Measurements from ENCODE around the gene FASN.
A peak's percentile ranks its signal among the peaks of the same experiment; 100 is the strongest.

Gene FASN

GRCh38 chr17:82117139-82118090, 19.4 kb upstream of the FASN start:
- no peak for DNase-seq

GRCh38 chr17:82116246-82116645, 18.2 kb upstream of the FASN start:
- DNase-seq = no peak

GRCh38 chr17:82114872-82115271, 16.8 kb upstream of the FASN start:
- DNase-seq = no peak

- no peak for DNase-seq
Measured at GRCh38 chr17:82114447-82114846, 16.4 kb upstream of the FASN start.

DNA sequence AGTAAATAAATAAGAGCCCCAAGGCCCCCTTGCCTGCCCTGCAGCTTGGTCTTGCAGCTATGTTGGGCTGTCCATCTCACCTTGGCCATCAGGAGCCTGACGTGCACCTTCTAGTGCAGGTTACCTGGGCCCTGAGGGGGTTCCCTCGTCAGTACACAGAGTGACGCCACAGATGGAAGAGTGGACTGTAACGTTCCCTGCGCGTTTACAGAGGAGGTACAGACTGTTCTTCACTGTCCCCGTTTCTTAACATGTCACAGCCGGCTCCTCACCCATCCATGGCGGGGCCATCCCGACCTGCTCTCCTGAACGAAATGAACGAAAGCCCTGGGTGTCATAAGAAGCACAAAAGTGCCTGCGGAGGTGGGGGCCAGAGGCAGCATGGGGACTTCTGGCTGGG, 15.9 kb upstream of the FASN start:
- DNase-seq = no peak

DNA sequence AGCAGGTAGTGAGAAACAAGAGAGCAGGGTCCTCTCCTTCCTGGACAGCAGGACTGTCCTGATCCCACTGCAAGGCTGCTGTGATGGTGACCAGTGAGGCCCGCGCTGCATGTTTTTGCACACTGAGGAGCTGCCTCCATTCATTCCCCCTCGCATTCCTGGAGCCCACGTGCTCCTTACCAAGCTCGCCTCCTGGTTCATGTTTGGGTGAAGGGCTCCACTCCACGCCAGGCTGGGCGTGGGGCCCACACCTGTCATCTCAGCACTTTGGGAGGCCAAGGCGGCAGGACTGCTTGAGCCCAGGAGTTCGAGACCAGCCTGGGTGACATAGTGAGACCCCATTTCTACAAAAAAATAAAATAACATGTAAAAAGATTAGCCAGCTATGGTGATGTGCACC, 15.4 kb upstream of the FASN start:
- no peak for DNase-seq

DNA sequence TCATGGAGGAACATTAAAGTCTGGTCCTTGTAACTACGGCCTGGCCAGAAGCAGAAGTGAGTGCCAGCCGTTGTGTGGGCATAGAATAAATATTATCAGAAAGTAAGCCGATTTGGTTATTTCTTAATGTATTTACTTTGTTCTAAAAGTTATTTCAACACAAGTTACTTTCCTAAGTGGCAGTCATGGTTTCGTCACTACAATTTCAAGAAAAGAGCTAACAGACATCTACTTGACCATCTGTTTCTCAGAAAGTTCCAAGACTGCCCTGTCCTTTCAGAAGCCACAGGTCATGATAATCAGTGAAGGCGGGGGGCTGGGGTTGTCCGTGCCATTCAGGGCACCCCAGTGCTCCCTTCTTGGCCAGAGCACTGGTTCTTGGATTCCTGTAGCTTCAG, 14.9 kb upstream of the FASN start:
- DNase-seq = no peak

DNA sequence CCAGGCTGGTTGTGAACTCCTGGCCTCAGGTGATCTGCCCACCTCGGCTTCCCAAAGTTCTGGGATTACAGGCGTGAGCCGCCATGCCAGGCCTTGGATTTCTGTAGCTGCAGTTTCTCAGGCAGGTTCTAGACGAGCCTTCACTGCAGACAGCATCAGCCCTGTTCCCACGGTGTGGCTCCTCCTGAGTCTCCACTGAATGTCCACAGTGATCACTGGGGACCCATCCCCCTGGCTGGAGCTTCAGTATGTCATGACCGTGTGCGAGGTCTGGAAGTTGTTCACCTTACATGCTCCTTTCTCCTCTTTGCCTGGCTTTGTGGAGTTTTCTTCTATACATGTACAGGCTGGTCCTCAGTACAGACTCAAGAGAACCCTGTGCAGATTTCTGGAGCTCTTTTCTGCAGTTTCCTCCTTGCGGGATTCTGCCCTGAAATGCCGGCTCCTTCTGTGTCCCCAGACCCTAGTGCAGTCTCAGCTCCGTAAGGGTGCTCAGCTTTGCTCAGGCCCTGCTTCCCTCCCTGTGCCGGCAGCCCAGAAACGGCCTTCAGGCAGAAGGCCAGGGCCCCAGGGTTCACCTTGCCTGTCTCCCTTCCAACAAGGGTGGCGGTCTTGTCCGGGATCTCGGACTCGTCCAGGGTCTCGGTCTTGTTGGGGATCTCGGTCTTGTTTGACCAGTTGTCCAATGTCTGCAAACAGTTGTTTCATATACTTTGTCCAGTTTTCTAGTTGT, 14.3 kb upstream of the FASN start:
- no peak for DNase-seq

DNA sequence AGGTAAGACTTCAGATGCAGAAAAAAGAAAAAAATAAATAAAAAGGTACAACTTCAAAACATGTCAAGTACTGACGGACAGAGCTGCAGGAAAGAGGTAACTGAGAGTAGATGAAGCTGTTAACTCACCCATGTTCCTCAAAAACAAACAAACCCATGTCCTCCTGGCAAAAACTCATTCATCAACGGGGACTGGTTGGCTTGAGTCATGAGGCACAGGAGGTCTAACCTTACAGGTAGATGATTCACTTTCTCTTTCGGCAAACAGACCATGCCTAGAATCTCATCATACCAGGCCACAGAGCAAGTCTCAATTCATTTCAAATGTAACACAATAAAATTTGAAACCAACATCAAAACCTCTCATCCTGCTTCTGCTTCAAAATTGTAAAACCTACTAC, 12.3 kb upstream of the FASN start:
- no peak for DNase-seq

DNA sequence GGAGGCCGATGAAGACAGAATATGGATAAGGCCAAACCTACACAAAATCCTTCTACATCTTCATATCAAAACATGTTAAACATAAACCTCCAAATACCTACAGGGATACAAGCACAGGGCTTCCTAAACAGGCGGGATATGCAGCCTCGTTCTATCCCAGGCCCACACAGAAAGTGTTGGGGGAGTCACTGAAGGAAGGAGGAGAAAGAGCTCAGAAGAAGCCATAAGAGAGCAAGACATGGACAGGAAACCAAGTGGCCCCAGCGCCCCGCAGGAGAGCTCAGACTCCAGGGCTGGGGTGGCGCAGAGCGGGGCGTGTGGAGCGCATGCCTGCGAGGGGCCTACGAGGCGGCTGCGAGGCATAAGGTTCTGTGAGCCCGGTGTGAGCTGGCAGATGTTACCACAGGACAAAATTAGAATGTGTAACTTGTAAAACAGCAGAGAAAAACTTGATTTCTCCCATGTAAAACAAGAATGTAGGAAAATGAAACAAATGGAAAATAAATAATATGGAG, 11.0 kb upstream of the FASN start:
- DNase-seq = no peak

DNA sequence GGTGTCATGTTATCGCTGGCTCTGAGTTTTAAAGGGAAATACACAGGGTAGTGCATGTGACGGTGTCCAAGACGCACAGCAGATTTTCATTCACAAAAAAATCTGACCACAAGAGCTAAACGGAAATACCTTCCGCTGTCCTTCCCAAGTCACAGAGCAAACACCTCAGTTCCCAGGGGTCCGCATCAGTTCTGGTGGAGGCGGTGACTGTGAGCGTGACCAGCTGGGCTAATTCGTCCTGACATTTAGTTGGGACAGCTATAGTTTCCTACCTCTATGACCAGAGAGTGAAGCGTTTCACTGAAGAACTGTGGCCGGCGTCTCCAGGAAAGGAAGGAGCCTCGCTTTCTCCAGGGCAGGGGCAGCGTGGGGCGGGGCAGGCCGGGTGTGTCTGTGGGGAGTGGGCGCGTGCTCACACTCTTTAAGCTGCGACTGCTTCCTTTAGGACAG, 10.5 kb upstream of the FASN start:
- DNase-seq = no peak

GRCh38 chr17:82108038-82108437, 10.0 kb upstream of the FASN start:
- DNase-seq = no peak

DNA sequence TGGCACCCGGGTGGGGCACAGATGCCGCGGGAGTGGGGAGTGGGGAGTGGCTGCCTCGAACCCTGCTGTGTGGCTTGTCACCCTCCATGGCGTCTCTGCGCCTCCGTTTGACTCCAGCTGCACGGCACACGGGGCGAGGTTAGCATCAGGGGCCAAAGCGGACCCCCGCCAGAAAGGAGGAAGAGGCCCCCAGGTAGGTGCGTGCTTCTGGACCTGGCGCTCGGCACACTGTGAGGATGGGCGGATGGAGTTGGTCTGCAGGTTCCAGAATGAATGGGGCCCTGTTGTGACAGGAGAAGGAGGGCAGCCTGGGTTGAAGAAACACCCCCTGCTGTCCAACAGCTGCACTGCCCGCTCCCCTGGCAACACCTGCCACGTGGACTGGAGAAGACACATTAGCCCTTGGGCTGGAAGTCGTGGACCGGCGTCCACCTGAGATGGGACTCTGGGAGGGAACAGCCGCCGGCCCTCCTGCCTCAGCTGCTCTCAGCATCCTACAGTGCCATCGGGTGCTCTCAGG, 9.4 kb upstream of the FASN start:
- peak in 1 of 2 experiments; percentile 51 for DNase-seq

- peak in 1 of 2 experiments; percentile 55 for DNase-seq
Measured at GRCh38 chr17:82106688-82107305, 8.8 kb upstream of the FASN start.

DNA sequence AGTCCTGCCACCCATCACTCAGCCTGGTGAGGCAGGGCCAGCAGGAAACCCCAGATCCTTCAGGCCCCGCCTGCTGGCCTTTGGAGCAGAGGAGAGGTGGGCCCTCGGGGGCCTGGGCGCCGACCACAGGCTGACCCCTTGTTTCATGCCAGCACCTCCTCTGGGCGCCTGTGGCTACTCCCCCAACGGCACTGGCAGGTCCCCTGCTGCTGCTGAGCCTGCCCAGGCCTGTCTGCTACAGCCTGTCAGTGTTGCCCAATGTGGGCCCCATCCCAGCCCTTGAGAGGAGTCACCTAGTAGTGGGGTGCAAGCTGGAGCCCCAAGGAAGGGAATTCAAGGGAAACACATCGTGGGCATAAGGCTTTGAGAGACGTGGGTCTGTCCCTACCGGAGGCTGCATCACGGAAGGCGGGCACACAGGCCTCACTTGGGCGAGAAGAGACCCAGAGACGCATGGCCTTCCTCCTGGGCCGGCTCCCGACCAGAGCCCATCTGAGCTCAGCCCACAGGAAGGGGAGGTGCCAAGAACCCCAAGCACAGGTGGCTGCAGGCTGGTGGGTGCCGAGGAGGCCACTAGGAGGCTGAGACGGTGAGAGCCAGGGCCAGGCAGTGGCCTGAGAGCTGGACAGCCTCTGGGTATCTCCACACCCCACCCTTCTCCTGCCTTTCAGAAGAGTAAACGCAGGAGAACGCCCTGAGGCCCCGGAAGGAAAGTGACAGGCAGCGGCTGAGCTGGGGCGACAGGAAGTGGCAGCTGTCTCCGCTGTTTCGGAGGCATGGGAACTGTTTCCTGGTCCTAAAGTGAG, 8.0 kb upstream of the FASN start:
- DNase-seq = peak; percentile 30 to 72

GRCh38 chr17:82105417-82105881, 7.4 kb upstream of the FASN start:
- no peak for DNase-seq

- no peak for DNase-seq
Measured at GRCh38 chr17:82104797-82105416, 6.9 kb upstream of the FASN start.

DNA sequence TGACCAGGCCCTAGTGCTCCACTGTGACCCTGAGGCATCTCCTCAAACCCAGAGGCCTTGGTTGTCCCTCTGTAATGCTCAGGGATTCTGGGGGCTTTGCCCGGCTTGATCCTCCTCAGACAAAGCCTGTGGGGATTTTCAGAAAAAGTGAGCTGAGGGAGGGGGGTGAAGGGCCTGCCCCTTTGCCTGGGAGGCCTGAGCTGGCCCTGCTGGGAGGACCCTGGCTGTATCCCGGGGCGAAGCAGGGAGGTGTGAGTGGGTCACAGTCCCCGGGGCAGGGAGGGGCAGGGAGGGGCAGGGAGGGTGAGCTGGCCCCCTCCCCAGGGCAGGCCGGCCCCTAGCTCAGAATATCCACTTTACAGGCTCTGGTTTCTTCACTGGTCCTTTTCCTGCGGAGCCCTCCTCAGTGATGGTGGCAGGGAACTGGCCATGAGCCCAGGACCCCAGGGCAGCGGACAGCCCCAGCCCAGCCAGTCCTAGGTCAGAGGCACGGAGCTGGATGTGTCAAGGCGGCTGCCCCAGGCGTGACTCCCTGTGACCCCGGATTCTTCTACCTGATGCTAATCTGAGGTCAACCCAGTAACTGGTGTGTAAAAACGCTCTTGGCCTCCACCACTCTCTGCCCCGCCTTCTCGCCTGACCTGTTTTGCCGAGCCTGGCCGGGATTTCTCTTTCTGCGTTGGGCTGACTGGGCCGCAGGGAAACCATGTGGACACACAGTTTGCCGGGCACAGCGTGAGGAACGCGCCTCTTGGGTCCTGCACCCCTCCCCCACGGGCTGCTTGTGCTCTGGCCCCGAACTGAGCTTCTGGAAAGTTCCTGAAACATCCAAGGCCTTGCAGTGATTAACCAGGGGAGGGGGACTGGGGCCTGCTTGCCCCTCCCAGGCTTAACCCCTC, 5.8 kb upstream of the FASN start:
- DNase-seq = no peak

- DNase-seq = no peak
Measured at GRCh38 chr17:82101767-82102679, 4.0 kb upstream of the FASN start.
